Measurements from ENCODE around the gene SMG6.

Gene SMG6

DNA sequence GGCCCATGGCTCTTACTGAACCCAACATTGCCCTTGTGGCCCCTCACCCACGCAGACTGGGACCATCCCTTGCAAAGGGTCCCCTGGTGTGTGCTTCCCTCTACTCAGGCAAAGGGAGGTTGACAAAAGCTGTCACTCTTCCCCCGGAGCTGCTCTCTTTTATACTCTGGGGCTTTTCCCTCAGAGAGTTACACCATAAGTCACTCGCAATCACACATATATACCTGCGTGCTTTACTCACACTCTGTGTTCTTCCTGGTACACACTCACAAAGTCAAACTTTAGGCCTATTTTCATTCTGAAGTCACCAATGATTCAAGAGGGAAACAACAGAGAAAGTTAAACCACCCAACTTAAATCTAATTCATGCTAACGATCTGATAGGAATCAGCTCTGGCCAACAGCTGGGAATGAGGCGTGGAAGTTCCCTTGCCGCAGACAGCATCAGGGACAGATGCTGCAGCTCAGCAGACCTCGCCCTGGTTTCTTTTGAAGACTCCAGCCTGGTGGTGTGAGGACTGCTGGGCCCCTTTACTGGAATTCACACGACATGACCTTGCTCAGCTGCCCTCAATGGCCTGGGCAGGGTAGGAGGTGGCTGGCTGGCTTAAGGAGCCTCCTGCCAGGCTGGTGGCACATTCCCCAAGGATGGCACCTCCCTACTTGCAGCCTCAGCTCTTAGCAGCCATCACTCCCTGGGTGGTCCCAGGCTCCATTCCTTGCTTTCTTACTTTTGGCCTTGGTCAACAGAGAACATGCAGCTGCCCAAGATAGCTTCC is 221.4 kb downstream of the SMG6 start:
- Histone ChIP-seq H3K27ac (no peak overlapping the region), H3K9me3 (no peaks in the 10 kb centered on the region), H3K36me3 (peaks cover 19 to 78% (median 47%) of the 10 kb centered on the region in 3 donors), H3K4me3 (no peak overlapping the region), H3K27me3 (no peaks in the 10 kb centered on the region), H3K4me1 (peaks cover 0 to 34% (median 16%) of the 10 kb centered on the region in 4 donors)
- no peak for DNase-seq
- no peak for TF ChIP-seq CTCF (IDR thresholded peaks at IDR 0.05)
- intact Hi-C loops (cut with DNase I; ENCODE audit: low total_unique reads), result no loop called here

- H3K27me3 ChIP-seq, result no peaks in the 10 kb centered on the region
- DNase-seq, result no peak
- no peaks in the 10 kb centered on the region for H3K9me3 ChIP-seq
- H3K4me3 ChIP-seq, result no peak overlapping the region
- H3K27ac ChIP-seq, result no peak overlapping the region
- H3K4me1 ChIP-seq, result peaks cover 0 to 29% (median 16%) of the 10 kb centered on the region in 4 donors
- TF ChIP-seq CTCF (IDR thresholded peaks at IDR 0.05), result no peak
- peaks cover 19 to 84% (median 53%) of the 10 kb centered on the region in 3 donors for H3K36me3 ChIP-seq
- intact Hi-C loops (cut with DNase I; ENCODE audit: low total_unique reads), result no loop called here
These were observed 222.0 kb downstream of the SMG6 start for GRCh38 chr17:2081564-2081963.

- intact Hi-C loops (cut with DNase I; ENCODE audit: low total_unique reads), result no loop called here
- H3K36me3 ChIP-seq, result peaks cover 19 to 81% (median 48%) of the 10 kb centered on the region in 3 donors
- H3K9me3 ChIP-seq, result no peaks in the 10 kb centered on the region
These were observed 226.5 kb downstream of the SMG6 start for GRCh38 chr17:2077040-2077439.

GRCh38 chr17:2076087-2076984 is 227.2 kb downstream of the SMG6 start:
- H3K9me3 ChIP-seq, result no peaks in the 10 kb centered on the region
- TF ChIP-seq CTCF (IDR thresholded peaks at IDR 0.05), result no peak
- H3K27ac ChIP-seq, result peak overlapping the region in 1 of 2 donors; percentile 26
- intact Hi-C loops (cut with DNase I; ENCODE audit: low total_unique reads), result no loop called here
- no peak overlapping the region for H3K4me3 ChIP-seq
- peaks cover 0 to 13% (median 5%) of the 10 kb centered on the region in 4 donors for H3K4me1 ChIP-seq
- no peak for DNase-seq
- no peaks in the 10 kb centered on the region for H3K27me3 ChIP-seq
- peaks cover 13 to 81% (median 44%) of the 10 kb centered on the region in 3 donors for H3K36me3 ChIP-seq

More at GRCh38 chr17:2077040-2077439, 226.5 kb downstream of the SMG6 start:
- Histone ChIP-seq H3K4me1 (peaks cover 0 to 13% (median 5%) of the 10 kb centered on the region in 4 donors), H3K27me3 (no peaks in the 10 kb centered on the region), H3K4me3 (no peak overlapping the region), H3K27ac (no peak overlapping the region)
- DNase-seq, result no peak
- TF ChIP-seq CTCF (IDR thresholded peaks at IDR 0.05), result no peak

DNA sequence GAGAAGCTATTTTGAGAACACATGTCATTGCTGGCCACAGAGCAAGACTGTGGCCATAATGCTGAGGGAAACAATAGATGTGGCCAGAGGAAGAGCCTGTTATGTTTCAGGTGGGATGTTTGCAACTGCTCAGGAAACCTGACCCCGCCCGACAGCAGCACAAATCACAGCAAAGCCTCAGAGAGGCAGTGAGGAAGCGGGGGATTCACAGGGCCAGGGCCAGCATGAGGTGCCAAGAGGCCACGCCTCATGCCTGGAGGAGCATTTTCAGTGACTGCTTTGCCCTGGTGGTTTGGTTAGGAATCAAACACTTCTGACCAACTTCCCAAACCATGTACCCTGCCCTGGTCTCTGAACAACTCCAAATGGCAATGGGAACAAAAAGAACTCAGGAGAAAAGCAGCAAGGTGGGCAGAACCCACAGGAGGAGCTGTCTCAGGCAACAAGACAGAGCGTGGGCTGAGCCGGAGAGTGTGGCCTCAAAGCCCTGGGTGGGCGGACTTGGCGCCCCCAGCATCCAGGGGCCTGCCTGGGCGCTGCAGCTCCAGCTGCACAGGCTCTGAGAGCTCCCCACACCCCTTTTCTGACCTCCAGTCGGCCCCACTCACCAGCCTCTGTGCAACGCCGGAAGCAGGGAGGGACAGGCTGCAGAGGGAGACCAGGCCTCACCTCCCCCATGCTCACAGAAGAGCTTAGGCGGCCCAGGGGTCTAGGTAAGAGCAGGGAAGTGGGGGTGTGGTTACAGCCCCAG is 228.1 kb downstream of the SMG6 start:
- Histone ChIP-seq H3K4me3 (no peak overlapping the region), H3K9me3 (no peaks in the 10 kb centered on the region), H3K27me3 (no peaks in the 10 kb centered on the region), H3K4me1 (peaks cover 0 to 13% (median 5%) of the 10 kb centered on the region in 4 donors), H3K36me3 (peaks cover 4 to 81% (median 36%) of the 10 kb centered on the region in 3 donors), H3K27ac (peak overlapping the region; percentile 24 to 26)
- no peak for TF ChIP-seq CTCF (IDR thresholded peaks at IDR 0.05)
- no peak for DNase-seq
- intact Hi-C loops (cut with DNase I; ENCODE audit: low total_unique reads), result no loop called here
